ENCODE data around the gene OR13C2.

DNA sequence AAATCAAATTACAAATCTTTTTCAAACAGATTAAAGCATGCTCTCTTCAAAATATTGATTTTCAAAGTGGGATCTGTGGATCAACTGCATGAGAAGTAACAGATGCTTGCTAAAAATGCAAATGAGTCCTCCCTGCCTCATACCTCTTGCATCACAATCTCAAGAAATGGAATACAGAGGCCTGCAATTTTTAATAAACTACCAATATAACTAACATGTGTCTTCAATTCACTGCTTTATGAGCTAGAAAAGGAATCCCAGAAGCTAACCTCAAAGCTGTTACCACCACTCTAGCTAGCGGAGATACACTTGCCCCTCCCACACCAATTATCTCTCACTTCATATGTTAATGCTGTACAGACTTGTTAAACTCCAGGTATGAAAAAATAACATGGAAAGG lies 15.8 kb downstream of the OR13C2 start:
- TF ChIP-seq CTCF (IDR thresholded peaks at IDR 0.05; ENCODE audit: low read length) (no peak), EZH2 (IDR thresholded peaks at IDR 0.05; ENCODE audit: borderline replicate concordance, low read length) (no peak)

Measured in OCI-LY1 (cell line).